ENCODE data around the gene MORF4L1.

MORF4L1 gene

DNA sequence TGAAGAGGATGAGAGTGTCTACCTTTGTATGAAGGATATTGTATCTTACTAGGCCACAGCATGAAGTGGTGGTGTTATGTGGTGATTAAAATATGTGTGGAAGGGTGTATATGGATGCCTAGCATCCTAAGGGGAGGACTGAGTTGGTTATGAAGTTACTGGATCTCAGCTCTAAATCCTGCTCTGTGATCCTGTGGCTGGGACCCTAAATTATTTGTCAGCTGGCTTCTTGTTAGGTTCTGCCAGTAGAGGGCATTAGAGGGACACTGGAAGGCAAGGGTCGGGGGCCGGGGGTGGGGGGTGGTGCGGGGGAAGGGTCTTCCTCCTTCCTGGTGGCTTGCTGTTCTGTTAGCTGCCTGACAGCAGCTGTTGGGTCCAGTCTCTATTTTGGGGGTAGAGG lies 34.9 kb downstream of the MORF4L1 start:
- Histone ChIP-seq H3K27me3 (ENCODE audit: insufficient read depth, low read depth, severe bottlenecking) (no peaks in the 10 kb centered on the region), H3K9me3 (ENCODE audit: severe bottlenecking) (no peaks in the 10 kb centered on the region), H3K4me3 (ENCODE audit: low read depth, low read length) (no peak overlapping the region), H3K27ac (no peak overlapping the region), H3K36me3 (peaks cover 65% of the 10 kb centered on the region)
- TF ChIP-seq, protein P1, sequence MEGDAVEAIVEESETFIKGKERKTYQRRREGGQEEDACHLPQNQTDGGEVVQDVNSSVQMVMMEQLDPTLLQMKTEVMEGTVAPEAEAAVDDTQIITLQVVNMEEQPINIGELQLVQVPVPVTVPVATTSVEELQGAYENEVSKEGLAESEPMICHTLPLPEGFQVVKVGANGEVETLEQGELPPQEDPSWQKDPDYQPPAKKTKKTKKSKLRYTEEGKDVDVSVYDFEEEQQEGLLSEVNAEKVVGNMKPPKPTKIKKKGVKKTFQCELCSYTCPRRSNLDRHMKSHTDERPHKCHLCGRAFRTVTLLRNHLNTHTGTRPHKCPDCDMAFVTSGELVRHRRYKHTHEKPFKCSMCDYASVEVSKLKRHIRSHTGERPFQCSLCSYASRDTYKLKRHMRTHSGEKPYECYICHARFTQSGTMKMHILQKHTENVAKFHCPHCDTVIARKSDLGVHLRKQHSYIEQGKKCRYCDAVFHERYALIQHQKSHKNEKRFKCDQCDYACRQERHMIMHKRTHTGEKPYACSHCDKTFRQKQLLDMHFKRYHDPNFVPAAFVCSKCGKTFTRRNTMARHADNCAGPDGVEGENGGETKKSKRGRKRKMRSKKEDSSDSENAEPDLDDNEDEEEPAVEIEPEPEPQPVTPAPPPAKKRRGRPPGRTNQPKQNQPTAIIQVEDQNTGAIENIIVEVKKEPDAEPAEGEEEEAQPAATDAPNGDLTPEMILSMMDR (IDR thresholded peaks at IDR 0.05; ENCODE audit: low read depth, low read length): peak; percentile 51
- DNase-seq: peak; percentile 40

DNA sequence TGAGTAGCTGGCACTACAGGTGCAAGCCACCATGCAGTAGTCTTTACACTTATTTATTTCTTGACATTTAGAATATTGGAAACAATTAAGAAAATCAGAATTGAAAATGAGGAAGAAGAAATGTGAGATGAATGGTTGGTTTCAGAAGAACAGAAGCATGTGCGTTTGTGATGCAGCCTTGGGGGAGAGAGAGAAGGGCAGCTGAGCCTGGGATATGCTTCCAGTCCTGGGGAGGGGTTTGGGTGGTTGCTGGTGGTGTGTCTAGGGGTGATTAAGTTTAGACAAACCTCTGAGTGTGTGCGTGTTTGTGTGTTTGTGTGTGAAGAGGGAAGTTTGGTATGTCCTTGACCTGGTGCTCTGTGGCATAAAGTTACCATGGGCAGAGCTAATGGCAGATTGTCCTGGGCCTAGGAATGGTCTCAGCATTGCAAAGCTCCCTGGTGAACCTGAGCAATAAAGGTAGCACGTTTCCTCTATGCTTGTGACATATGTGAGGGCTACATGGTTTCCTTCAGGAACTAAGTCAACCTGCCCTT lies 36.5 kb downstream of the MORF4L1 start:
- Histone ChIP-seq H3K36me3 (peaks cover 56% of the 10 kb centered on the region), H3K4me3 (ENCODE audit: low read depth, low read length) (no peak overlapping the region), H3K27me3 (ENCODE audit: insufficient read depth, low read depth, severe bottlenecking) (no peaks in the 10 kb centered on the region), H3K27ac (no peak overlapping the region), H3K9me3 (ENCODE audit: severe bottlenecking) (no peaks in the 10 kb centered on the region)
- TF ChIP-seq, protein P1 (IDR thresholded peaks at IDR 0.05; ENCODE audit: low read depth, low read length): no peak
- no peak for DNase-seq

DNA sequence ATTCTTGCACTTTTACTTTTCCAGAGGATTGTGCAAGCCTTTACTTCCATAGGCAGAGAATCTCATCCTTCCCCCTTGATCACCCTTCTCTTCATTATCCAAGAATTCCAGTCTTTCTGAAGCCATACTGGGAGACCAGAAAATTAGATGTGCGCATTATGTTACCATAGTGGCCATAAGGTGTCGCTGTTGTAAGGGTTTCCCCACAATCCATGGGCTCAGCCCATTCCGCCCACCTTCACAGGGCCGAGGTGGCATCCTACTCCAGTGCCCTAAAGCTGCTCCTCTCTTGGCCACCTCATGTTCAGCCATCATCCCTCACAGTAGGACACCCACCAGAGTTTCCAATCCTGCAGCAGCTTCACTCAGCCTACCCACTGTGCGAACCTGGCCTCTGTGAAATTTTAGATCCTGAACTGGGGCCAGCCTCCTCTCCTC lies 37.1 kb downstream of the MORF4L1 start:
- TF ChIP-seq, protein P1 (IDR thresholded peaks at IDR 0.05; ENCODE audit: low read depth, low read length): peak; percentile 82
- Histone ChIP-seq H3K36me3 (peaks cover 56% of the 10 kb centered on the region), H3K9me3 (ENCODE audit: severe bottlenecking) (no peaks in the 10 kb centered on the region), H3K27ac (no peak overlapping the region), H3K27me3 (ENCODE audit: insufficient read depth, low read depth, severe bottlenecking) (no peaks in the 10 kb centered on the region), H3K4me3 (ENCODE audit: low read depth, low read length) (no peak overlapping the region)
- peak; percentile 57 for DNase-seq

DNA sequence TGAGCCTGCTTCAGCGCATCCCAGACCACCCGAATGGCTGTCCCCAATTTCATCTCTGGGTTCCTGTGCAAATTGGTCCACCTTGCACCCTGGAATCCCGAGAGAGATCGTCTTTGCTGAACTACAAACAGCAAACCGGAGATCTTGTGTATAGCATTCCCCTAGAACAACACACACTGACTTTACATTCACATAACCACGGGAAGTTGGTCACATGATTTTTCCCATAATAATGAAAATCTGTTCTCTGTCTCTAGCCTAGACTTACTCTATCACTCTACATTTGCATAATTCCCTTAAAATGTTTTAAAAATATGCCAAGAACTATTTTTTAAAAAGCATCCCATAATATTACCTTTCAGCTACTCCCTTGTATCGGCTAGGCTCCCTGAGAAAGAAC lies 37.6 kb downstream of the MORF4L1 start:
- no peak for DNase-seq
- H3K9me3 ChIP-seq (ENCODE audit: severe bottlenecking): no peaks in the 10 kb centered on the region
- TF ChIP-seq, protein P1 (IDR thresholded peaks at IDR 0.05; ENCODE audit: low read depth, low read length): no peak
- H3K27ac ChIP-seq: no peak overlapping the region
- peaks cover 56% of the 10 kb centered on the region for H3K36me3 ChIP-seq
- H3K4me3 ChIP-seq (ENCODE audit: low read depth, low read length): no peak overlapping the region
- H3K27me3 ChIP-seq (ENCODE audit: insufficient read depth, low read depth, severe bottlenecking): no peaks in the 10 kb centered on the region

DNA sequence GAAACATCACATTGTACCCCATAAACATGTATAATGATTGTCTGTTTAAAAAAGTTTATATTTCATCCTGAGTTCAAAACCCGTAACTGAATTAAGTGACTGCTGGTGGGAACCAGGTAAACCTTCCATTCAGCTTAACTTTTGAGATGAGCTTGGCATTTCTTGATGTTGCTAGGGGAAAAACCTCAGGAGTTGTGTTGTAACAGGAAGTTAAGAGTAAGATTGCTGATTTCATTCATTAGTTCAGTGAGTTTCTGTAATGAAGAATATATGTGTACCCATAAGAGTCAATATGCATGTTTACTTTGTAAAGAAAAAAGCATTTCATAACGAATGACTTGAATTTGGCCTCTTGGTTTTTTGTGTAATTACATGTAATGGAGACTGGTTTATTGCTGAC lies 39.6 kb downstream of the MORF4L1 start:
- Histone ChIP-seq H3K9me3 (ENCODE audit: severe bottlenecking) (no peaks in the 10 kb centered on the region), H3K27ac (no peak overlapping the region), H3K4me3 (ENCODE audit: low read depth, low read length) (no peak overlapping the region), H3K27me3 (ENCODE audit: insufficient read depth, low read depth, severe bottlenecking) (no peaks in the 10 kb centered on the region), H3K36me3 (peaks cover 36% of the 10 kb centered on the region)
- no peak for DNase-seq
- TF ChIP-seq, protein P1 (IDR thresholded peaks at IDR 0.05; ENCODE audit: low read depth, low read length): no peak

DNA sequence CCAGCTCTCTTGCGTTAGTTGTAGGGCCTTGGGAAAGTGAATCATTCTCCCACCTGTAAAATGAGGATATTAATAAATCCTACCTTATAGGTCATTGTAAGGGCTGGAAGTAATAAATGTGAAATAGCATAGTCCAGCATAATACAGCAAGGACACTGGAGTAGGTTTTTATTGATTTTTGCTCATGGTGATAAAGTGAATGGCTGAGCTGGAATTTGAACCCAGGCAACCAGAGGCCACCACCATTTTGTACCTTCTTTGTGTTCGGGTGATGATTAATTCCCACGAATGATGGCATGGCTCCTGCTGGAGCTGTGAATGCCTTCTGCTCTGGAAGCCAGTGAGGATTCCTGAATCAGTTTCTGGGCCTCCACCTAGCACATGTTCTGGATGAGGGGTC lies 40.3 kb downstream of the MORF4L1 start:
- H3K27me3 ChIP-seq (ENCODE audit: insufficient read depth, low read depth, severe bottlenecking): no peaks in the 10 kb centered on the region
- peaks cover 31% of the 10 kb centered on the region for H3K36me3 ChIP-seq
- no peak for DNase-seq
- no peak overlapping the region for H3K4me3 ChIP-seq (ENCODE audit: low read depth, low read length)
- H3K9me3 ChIP-seq (ENCODE audit: severe bottlenecking): no peaks in the 10 kb centered on the region
- TF ChIP-seq, protein P1 (IDR thresholded peaks at IDR 0.05; ENCODE audit: low read depth, low read length): no peak
- no peak overlapping the region for H3K27ac ChIP-seq

Data from WERI-Rb-1 (cell line).